OCI-LY1 (cell line): Measurements from ENCODE around the gene THRAP3.
A peak's percentile ranks its signal among the peaks of the same experiment; 100 is the strongest.
"Not testable (repeated sequence)": the region's sequence is repeated elsewhere in the genome, so short reads cannot be mapped to it uniquely, and the experiment has no call there.

Experiments
- H2AFZ ChIP-seq: fragments of 200-600 bp; sonication (generic), shearing (Covaris generic); 2 replicates; pipeline ENCODE4 v1.6.0; 2014; ENCODE audit warnings: antibody characterized with exemption, mild to moderate bottlenecking, low read length
- H3F3A ChIP-seq: fragments of 200-600 bp; sonication (generic), shearing (Covaris generic); 2 replicates; pipeline ENCODE4 v1.6.0; 2014; ENCODE audit warnings: mild to moderate bottlenecking, antibody characterized with exemption, low read length, moderate library complexity; ENCODE audit not compliant: insufficient read depth
- H3K27ac ChIP-seq: fragments of 200-600 bp; sonication (generic); 2 replicates; pipeline ENCODE4 v1.5.1; 2014; ENCODE audit warnings: low read length, mixed run types, mild to moderate bottlenecking, low read depth; ENCODE audit not compliant: poor library complexity, severe bottlenecking
- H3K27me3 ChIP-seq: fragments of 200-600 bp; sonication (generic); 2 replicates; pipeline ENCODE4 v1.6.0; 2014; ENCODE audit warnings: antibody characterized with exemption, mild to moderate bottlenecking, low read length, moderate library complexity; ENCODE audit not compliant: insufficient read depth
- H3K36me3 ChIP-seq: fragments of 200-600 bp; sonication (generic); 2 replicates; pipeline ENCODE4 v1.6.1; 2014; ENCODE audit warnings: mild to moderate bottlenecking, antibody characterized with exemption, low read length, moderate library complexity, mixed read lengths; ENCODE audit not compliant: insufficient read depth
- H3K4me1 ChIP-seq: fragments of 200-600 bp; sonication (generic); 2 replicates; pipeline ENCODE4 v1.5.1; 2014; ENCODE audit warnings: mild to moderate bottlenecking, low read length, moderate library complexity; ENCODE audit not compliant: insufficient read depth, severe bottlenecking
- H3K4me2 ChIP-seq: fragments of 200-600 bp; sonication (generic), shearing (Covaris generic); 2 replicates; pipeline ENCODE4 v1.6.1; 2014; ENCODE audit warnings: low read length
- H3K4me3 ChIP-seq: fragments of 200-600 bp; sonication (generic); 2 replicates; pipeline ENCODE4 v1.5.1; 2014; ENCODE audit warnings: low read length, low read depth, mild to moderate bottlenecking, mixed read lengths; ENCODE audit not compliant: poor library complexity, severe bottlenecking
- H3K79me2 ChIP-seq: fragments of 200-600 bp; shearing (Covaris generic); 2 replicates; pipeline ENCODE4 v1.6.1; 2016; ENCODE audit warnings: mixed run types, low read length, mixed read lengths; ENCODE audit not compliant: insufficient read depth
- H3K9ac ChIP-seq: fragments of 200-600 bp; sonication (generic), shearing (Covaris generic); 2 replicates; pipeline ENCODE4 v1.6.1; 2014; ENCODE audit warnings: mild to moderate bottlenecking, low read length, mixed read lengths
- H3K9me2 ChIP-seq: fragments of 200-600 bp; sonication (generic), shearing (Covaris generic); 2 replicates; pipeline ENCODE4 v1.6.1; 2014; ENCODE audit warnings: low read depth, mild to moderate bottlenecking, low read length, mixed read lengths
- H3K9me3 ChIP-seq: fragments of 200-600 bp; shearing (Covaris generic); 2 replicates; pipeline ENCODE4 v1.6.1; 2014; ENCODE audit warnings: low read length, mixed read lengths
- H4K20me1 ChIP-seq: fragments of 200-600 bp; sonication (generic), shearing (Covaris generic); 2 replicates; pipeline ENCODE4 v1.6.0; 2016; ENCODE audit warnings: mild to moderate bottlenecking, low read length; ENCODE audit not compliant: insufficient read depth
- CTCF ChIP-seq: fragments of 200-600 bp; sonication (generic), shearing (Covaris generic); IDR thresholded peaks from 2 replicates; pipeline ENCODE4 v1.5.1; 2017; ENCODE audit warnings: mild to moderate bottlenecking, antibody characterized with exemption, low read length, moderate library complexity, mixed read lengths
- EZH2 ChIP-seq: fragments of 200-600 bp; sonication (generic), shearing (Covaris generic); IDR thresholded peaks from 2 replicates; pipeline ENCODE4 v1.8.0; 2017; ENCODE audit warnings: borderline replicate concordance, mixed run types, mild to moderate bottlenecking, antibody characterized with exemption, low read length, moderate library complexity, mixed read lengths

Gene THRAP3

GRCh38 chr1:36212782-36213181 is 11.5 kb upstream of the THRAP3 start:
- Histone ChIP-seq H3K9me2 (no peaks in the 10 kb centered on the region), H3K9me3 (no peaks in the 10 kb centered on the region), H2AFZ (peak overlapping the region; percentile 31; the same call in 1 of the 2 replicates), H3K4me2 (no peak overlapping the region), H3K4me1 (peaks cover 27% of the 10 kb centered on the region), H4K20me1 (no peaks in the 10 kb centered on the region), H3K4me3 (no peak overlapping the region), H3K27me3 (no peaks in the 10 kb centered on the region), H3K36me3 (no peaks in the 10 kb centered on the region), H3K9ac (no peak overlapping the region), H3F3A (no peaks in the 10 kb centered on the region), H3K27ac (peak overlapping the region; percentile 7), H3K79me2 (no peaks in the 10 kb centered on the region)
- TF ChIP-seq EZH2 (no peak), CTCF (no peak)

- no peak overlapping the region for H3K4me2 ChIP-seq
Observed at GRCh38 chr1:36217670-36218069, 6.6 kb upstream of the THRAP3 start.

GRCh38 chr1:36221901-36222300 is 2.3 kb upstream of the THRAP3 start:
- Histone ChIP-seq H3K36me3 (peaks cover 16% of the 10 kb centered on the region), H3K4me1 (peaks cover 25% of the 10 kb centered on the region), H3K79me2 (peaks cover 24% of the 10 kb centered on the region)
- not testable (repeated sequence) for H3K4me3 ChIP-seq, H3K9me3 ChIP-seq, H3K27ac ChIP-seq, H3K4me2 ChIP-seq, H3F3A ChIP-seq, H3K27me3 ChIP-seq, H4K20me1 ChIP-seq, H3K9ac ChIP-seq, H3K9me2 ChIP-seq, H2AFZ ChIP-seq

More at GRCh38 chr1:36217670-36218069, 6.6 kb upstream of the THRAP3 start:
- no peaks in the 10 kb centered on the region for H3F3A ChIP-seq
- peaks cover 7% of the 10 kb centered on the region for H3K4me1 ChIP-seq
- no peaks in the 10 kb centered on the region for H3K79me2 ChIP-seq
- H3K27me3 ChIP-seq = no peaks in the 10 kb centered on the region
- H3K9me2 ChIP-seq = no peaks in the 10 kb centered on the region
- H3K4me3 ChIP-seq = no peak overlapping the region
- H3K9me3 ChIP-seq = no peaks in the 10 kb centered on the region
- no peaks in the 10 kb centered on the region for H3K36me3 ChIP-seq
- no peak overlapping the region for H3K27ac ChIP-seq
- no peak overlapping the region for H2AFZ ChIP-seq
- TF ChIP-seq EZH2 (no peak), CTCF (peak; percentile 29; the same call in 1 of the 2 replicates)
- no peak overlapping the region for H3K9ac ChIP-seq
- no peaks in the 10 kb centered on the region for H4K20me1 ChIP-seq
